Neural cell (in vitro differentiated cells): ENCODE measurements around the gene PRODH2. TPM values are rescaled to one million over a fixed set of nuclear protein-coding genes. Genes with fewer than 3 reads are reported as not detected.

Experiments
- H2AFZ ChIP-seq: fragments of 200-600, 300-800 bp; sonication (generic), shearing (Covaris generic); 2 replicates; pipeline ENCODE4 v1.6.0; 2014; ENCODE audit warnings: low read depth, mild to moderate bottlenecking, antibody characterized with exemption, low read length, moderate library complexity
- H3F3A ChIP-seq: fragments of 200-600 bp; shearing (Covaris generic); 2 replicates; pipeline ENCODE4 v1.6.1; 2016; ENCODE audit warnings: mild to moderate bottlenecking, moderate library complexity, mixed read lengths, antibody characterized with exemption, low read length; ENCODE audit not compliant: insufficient read depth, poor library complexity, severe bottlenecking
- H3K27ac ChIP-seq: fragments of 200-600, 300-800 bp; sonication (generic), shearing (Covaris generic); 2 replicates; pipeline ENCODE4 v1.5.1; 2014; ENCODE audit warnings: mild to moderate bottlenecking, low read length, moderate library complexity
- H3K27me3 ChIP-seq: fragments of 300-800, 200-600 bp; sonication (generic), shearing (Covaris generic); 2 replicates; pipeline ENCODE4 v1.6.0; 2014; ENCODE audit warnings: mild to moderate bottlenecking, low read depth, low read length, moderate library complexity; ENCODE audit not compliant: insufficient read depth
- H3K36me3 ChIP-seq: fragments of 300-800, 200-600 bp; sonication (generic), shearing (Covaris generic); 2 replicates; pipeline ENCODE4 v1.5.1; 2014; ENCODE audit warnings: mild to moderate bottlenecking, antibody characterized with exemption, low read length, moderate library complexity; ENCODE audit not compliant: insufficient read depth
- H3K4me2 ChIP-seq: fragments of 300-800, 200-600 bp; sonication (generic), shearing (Covaris generic); 2 replicates; pipeline ENCODE4 v1.6.0; 2014; ENCODE audit warnings: mild to moderate bottlenecking, low read length
- H3K4me3 ChIP-seq: fragments of 300-800, 200-600 bp; sonication (generic), shearing (Covaris generic); 2 replicates; pipeline ENCODE4 v1.5.1; 2014; ENCODE audit warnings: mild to moderate bottlenecking, low read length, moderate library complexity
- H3K79me2 ChIP-seq: fragments of 200-600 bp; shearing (Covaris generic); replicated peaks from 2 replicates; pipeline ENCODE4 v1.6.0; 2014; ENCODE audit warnings: mild to moderate bottlenecking, low read length, moderate library complexity; ENCODE audit not compliant: insufficient read depth
- H3K9ac ChIP-seq: fragments of 300-800, 200-600 bp; sonication (generic), shearing (Covaris generic); 2 replicates; pipeline ENCODE4 v1.6.1; 2016; ENCODE audit warnings: mild to moderate bottlenecking, low read length, mixed read lengths
- H3K9me2 ChIP-seq: fragments of 200-600 bp; shearing (Covaris generic); 2 replicates; pipeline ENCODE4 v1.6.1; 2016; ENCODE audit warnings: mild to moderate bottlenecking, low read length, mixed read lengths; ENCODE audit not compliant: insufficient read depth
- H3K9me3 ChIP-seq: fragments of 200-600, 300-800 bp; sonication (generic), shearing (Covaris generic); 2 replicates; pipeline ENCODE4 v1.6.1; 2016; ENCODE audit warnings: mild to moderate bottlenecking, mixed run types, low read length, moderate library complexity, mixed read lengths
- H4K20me1 ChIP-seq: fragments of 200-600 bp; shearing (Covaris generic); 2 replicates; pipeline ENCODE4 v1.6.1; 2016; ENCODE audit warnings: mild to moderate bottlenecking, mixed run types; ENCODE audit not compliant: insufficient read depth
- EP300 ChIP-seq: fragments of 450-650 bp; conservative IDR thresholded peaks from 2 replicates; pipeline ENCODE4 v1.6.1; 2014; ENCODE audit warnings: antibody characterized with exemption, mild to moderate bottlenecking, moderate library complexity; ENCODE audit not compliant: poor library complexity, severe bottlenecking
- EZH2 ChIP-seq: fragments of 200-600, 300-800 bp; shearing (Covaris generic), sonication (generic); IDR thresholded peaks from 2 replicates; pipeline ENCODE4 v1.6.1; 2014; ENCODE audit warnings: antibody characterized with exemption, low read length, borderline replicate concordance, mild to moderate bottlenecking; ENCODE audit not compliant: insufficient read depth, poor library complexity, severe bottlenecking
- MXI1 ChIP-seq: fragments of 450-650 bp; conservative IDR thresholded peaks from 2 replicates; pipeline ENCODE4 v1.6.1; 2014; ENCODE audit warnings: antibody characterized with exemption, mild to moderate bottlenecking; ENCODE audit not compliant: poor library complexity, severe bottlenecking
- POLR2AphosphoS5 ChIP-seq: IDR thresholded peaks from 2 replicates; pipeline ENCODE4 v1.6.1; 2012
- RAD21 ChIP-seq: fragments of 450-650 bp; conservative IDR thresholded peaks from 2 replicates; pipeline ENCODE4 v1.6.1; 2014; ENCODE audit warnings: antibody characterized with exemption, mild to moderate bottlenecking, moderate library complexity
- SMC3 ChIP-seq: fragments of 450-650 bp; conservative IDR thresholded peaks from 2 replicates; pipeline ENCODE4 v1.6.1; 2014; ENCODE audit warnings: antibody characterized with exemption, mild to moderate bottlenecking, moderate library complexity; ENCODE audit not compliant: poor library complexity
- TAF1 ChIP-seq: IDR thresholded peaks from 2 replicates; pipeline ENCODE4 v1.6.1; 2012; ENCODE audit warnings: low read depth
- polyA plus RNA-seq: library from polyadenylated mRNA; depleted of rRNA; stranded (reverse); fragments of >200 nt; gene quantifications from 2 replicates; pipeline ENCODE4 v1.2.3, GENCODE V29; 2014
- TF ChIP-seq, protein P1 (sequence below): fragments of 450-650 bp; IDR thresholded peaks from 2 replicates; pipeline ENCODE4 v1.5.1; 2014; ENCODE audit warnings: antibody characterized with exemption, mild to moderate bottlenecking, moderate library complexity; ENCODE audit not compliant: poor library complexity, severe bottlenecking
- TF ChIP-seq, protein P2 (sequence below): IDR thresholded peaks from 2 replicates; pipeline ENCODE4 v1.6.1; 2012; ENCODE audit warnings: borderline replicate concordance

PRODH2 gene
- polyA plus RNA-seq, 1 donor from 2014 or later = not detected

DNA sequence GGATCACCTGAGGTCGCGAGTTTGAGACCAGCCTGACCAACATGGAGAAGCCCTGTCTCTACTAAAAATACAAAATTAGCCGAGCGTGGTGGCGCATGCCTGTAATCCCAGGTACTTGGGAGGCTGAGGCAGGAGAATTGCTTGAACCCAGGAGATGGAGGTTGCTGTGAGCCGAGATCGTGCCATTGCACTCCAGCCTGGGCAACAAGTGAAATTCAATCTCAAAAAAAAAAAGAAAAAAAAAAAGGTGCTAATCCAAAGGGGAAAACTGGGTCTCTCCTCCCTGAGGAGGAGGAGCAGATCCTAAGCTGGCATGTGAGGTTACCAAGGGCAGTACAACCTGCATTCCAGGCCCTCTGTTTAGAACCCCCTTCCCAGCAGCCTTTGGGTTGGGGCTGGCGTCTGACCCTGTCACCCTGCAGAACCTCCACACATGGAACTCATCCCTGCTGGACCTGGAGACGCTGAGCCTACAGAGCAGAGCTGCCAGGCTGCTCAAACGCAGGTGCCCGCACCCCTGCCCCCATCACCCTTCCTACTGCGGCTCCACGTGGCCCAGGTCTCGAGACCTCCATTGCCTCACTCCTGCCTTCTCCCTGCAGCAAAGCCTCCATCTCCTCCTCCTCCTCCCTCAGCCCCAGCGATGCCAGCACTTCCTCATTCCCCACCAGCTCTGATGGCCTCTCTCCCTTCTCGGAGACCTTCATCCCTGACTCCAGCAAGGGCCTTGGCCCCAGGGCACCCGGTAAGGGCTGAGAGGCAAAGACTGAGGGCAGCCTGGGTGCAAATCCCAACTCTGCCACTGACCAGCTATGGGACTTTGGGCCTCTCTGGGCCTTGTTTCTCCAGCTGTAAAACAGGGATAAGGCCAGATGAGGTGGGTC is 48.0 kb downstream of the PRODH2 start:
- Histone ChIP-seq H3K36me3 (no peaks in the 10 kb centered on the region), H2AFZ (no peak overlapping the region), H4K20me1 (no peaks in the 10 kb centered on the region), H3K27ac (no peak overlapping the region), H3K79me2 (peaks cover 4% of the 10 kb centered on the region), H3F3A (no peaks in the 10 kb centered on the region), H3K4me3 (no peak overlapping the region), H3K9me3 (no peaks in the 10 kb centered on the region), H3K9me2 (no peaks in the 10 kb centered on the region), H3K9ac (no peak overlapping the region), H3K4me2 (no peak overlapping the region), H3K27me3 (no peaks in the 10 kb centered on the region)
- TF ChIP-seq, protein P1, sequence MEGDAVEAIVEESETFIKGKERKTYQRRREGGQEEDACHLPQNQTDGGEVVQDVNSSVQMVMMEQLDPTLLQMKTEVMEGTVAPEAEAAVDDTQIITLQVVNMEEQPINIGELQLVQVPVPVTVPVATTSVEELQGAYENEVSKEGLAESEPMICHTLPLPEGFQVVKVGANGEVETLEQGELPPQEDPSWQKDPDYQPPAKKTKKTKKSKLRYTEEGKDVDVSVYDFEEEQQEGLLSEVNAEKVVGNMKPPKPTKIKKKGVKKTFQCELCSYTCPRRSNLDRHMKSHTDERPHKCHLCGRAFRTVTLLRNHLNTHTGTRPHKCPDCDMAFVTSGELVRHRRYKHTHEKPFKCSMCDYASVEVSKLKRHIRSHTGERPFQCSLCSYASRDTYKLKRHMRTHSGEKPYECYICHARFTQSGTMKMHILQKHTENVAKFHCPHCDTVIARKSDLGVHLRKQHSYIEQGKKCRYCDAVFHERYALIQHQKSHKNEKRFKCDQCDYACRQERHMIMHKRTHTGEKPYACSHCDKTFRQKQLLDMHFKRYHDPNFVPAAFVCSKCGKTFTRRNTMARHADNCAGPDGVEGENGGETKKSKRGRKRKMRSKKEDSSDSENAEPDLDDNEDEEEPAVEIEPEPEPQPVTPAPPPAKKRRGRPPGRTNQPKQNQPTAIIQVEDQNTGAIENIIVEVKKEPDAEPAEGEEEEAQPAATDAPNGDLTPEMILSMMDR = no peak
- TF ChIP-seq TAF1 = no peak

GRCh38 chr19:35760711-35761349 is 51.8 kb downstream of the PRODH2 start:
- H3K27ac ChIP-seq = no peak overlapping the region
- no peaks in the 10 kb centered on the region for H3K27me3 ChIP-seq
- no peaks in the 10 kb centered on the region for H4K20me1 ChIP-seq
- TF ChIP-seq, protein P2, sequence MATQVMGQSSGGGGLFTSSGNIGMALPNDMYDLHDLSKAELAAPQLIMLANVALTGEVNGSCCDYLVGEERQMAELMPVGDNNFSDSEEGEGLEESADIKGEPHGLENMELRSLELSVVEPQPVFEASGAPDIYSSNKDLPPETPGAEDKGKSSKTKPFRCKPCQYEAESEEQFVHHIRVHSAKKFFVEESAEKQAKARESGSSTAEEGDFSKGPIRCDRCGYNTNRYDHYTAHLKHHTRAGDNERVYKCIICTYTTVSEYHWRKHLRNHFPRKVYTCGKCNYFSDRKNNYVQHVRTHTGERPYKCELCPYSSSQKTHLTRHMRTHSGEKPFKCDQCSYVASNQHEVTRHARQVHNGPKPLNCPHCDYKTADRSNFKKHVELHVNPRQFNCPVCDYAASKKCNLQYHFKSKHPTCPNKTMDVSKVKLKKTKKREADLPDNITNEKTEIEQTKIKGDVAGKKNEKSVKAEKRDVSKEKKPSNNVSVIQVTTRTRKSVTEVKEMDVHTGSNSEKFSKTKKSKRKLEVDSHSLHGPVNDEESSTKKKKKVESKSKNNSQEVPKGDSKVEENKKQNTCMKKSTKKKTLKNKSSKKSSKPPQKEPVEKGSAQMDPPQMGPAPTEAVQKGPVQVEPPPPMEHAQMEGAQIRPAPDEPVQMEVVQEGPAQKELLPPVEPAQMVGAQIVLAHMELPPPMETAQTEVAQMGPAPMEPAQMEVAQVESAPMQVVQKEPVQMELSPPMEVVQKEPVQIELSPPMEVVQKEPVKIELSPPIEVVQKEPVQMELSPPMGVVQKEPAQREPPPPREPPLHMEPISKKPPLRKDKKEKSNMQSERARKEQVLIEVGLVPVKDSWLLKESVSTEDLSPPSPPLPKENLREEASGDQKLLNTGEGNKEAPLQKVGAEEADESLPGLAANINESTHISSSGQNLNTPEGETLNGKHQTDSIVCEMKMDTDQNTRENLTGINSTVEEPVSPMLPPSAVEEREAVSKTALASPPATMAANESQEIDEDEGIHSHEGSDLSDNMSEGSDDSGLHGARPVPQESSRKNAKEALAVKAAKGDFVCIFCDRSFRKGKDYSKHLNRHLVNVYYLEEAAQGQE = no peak
- TF ChIP-seq RAD21 (no peak), TAF1 (no peak), MXI1 (no peak), EP300 (no peak), SMC3 (no peak), POLR2AphosphoS5 (no peak), EZH2 (no peak)
- TF ChIP-seq, protein P1 = no peak
- H3F3A ChIP-seq = no peaks in the 10 kb centered on the region
- H2AFZ ChIP-seq = no peak overlapping the region
- H3K4me2 ChIP-seq = no peak overlapping the region
- no peaks in the 10 kb centered on the region for H3K36me3 ChIP-seq
- peaks cover 15% of the 10 kb centered on the region for H3K79me2 ChIP-seq
- no peaks in the 10 kb centered on the region for H3K9me3 ChIP-seq
- no peak overlapping the region for H3K9ac ChIP-seq
- H3K4me3 ChIP-seq = no peak overlapping the region
- no peaks in the 10 kb centered on the region for H3K9me2 ChIP-seq
